Putamen (tissue), 1 donor: Measurements from ENCODE around the gene GABBR2.
"Not testable (repeated sequence)": the region's sequence is repeated elsewhere in the genome, so short reads cannot be mapped to it uniquely, and the experiment has no call there.

ENCODE experiments used
- DNase-seq: peaks from one replicate; pipeline ENCODE4 v3.0.0-alpha.2; 2016; ENCODE audit warnings: low spot score

The GABBR2 gene

DNA sequence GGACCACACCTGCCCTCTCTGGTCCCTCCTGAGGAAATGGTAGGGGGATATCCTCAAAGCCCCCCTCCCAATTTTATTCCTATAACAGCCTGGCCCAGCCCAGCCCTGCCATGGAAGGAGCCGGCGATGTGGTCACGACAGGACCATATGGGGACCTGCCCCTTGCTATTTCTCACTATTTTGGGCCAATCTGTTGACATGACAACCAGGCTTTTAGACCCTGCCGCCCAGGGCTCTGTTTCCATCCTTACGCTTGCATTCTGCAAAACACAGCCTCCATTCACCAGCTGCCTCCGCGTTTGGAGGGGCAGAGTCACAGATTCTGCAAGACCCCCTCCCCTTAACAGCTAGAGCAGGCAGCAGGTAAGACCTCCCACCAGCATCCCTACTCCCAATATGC lies 112.2 kb downstream of the GABBR2 start:
- DNase-seq = no peak

GRCh38 chr9:98594546-98595160 lies 114.1 kb downstream of the GABBR2 start:
- DNase-seq = no peak

- no peak for DNase-seq
Measured at GRCh38 chr9:98593354-98594253, 115.1 kb downstream of the GABBR2 start.

- no peak for DNase-seq
Measured at GRCh38 chr9:98591696-98592095, 117.0 kb downstream of the GABBR2 start.

- no peak for DNase-seq
Measured at GRCh38 chr9:98590101-98590500, 118.6 kb downstream of the GABBR2 start.

- no peak for DNase-seq
Measured at GRCh38 chr9:98589102-98589501, 119.6 kb downstream of the GABBR2 start.

DNA sequence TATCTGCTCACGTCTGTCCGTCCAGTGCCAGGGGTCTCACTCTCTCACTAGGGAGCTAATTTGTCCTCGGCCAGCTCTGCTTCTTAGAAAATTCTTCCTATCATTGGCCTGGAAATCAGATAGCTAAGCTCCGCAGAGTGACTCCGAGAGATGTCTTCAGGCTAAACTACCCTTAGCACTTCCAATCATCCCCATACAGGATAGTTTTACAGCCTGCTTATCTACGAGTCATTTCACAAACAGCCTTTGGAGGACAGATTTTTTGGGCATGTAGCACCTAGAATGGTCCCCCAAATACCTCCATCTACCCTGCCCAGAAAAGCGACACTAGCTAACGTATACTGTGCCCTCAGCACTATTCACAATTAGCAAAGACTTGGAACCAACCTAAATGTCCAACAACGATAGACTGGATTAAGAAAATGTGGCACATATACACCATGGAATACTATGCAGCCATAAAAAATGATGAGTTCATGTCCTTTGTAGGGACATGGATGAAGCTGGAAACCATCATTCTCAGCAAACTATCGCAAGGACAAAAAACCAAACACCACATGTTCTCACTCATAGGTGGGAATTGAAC lies 123.8 kb downstream of the GABBR2 start:
- not testable (repeated sequence) for DNase-seq

GRCh38 chr9:98584059-98584458 lies 124.7 kb downstream of the GABBR2 start:
- no peak for DNase-seq

DNA sequence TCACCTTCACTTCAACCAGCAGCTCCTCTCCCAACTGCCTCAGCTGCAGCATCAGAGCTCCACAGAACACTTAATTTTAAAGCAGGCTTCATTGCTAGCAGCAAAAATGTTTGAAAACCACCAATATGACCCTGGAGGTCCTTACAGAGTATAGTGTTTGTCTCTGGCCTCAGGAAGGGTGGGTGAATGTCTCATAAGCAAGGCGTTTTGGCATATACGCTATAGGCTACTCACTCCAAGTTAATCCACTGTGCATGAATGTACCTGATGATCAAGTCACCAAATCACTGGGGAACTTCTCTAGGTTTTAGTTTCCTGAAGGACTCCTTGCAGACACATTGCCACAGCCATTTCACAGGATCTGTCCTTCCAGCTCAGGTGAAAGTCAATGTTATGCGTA lies 125.3 kb downstream of the GABBR2 start:
- no peak for DNase-seq

DNA sequence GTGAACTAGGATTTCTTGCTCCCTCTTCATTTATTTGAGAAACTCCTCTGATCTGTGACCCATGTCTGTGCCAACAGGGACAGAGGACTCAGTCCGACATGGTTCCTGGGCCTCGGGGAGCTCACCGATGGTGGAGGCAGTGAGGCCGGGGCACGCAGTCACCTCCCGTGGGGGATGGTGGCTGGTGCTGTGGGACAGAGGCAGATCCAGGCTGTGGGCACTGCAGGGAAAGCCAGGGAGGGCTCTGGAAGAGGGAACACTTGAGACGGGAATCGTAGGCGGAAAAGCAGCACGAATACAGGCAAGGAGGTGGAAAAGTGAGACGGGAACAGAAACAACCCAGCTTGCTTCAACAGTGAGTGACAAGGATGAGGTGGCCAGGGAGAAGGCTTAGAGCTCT lies 127.8 kb downstream of the GABBR2 start:
- no peak for DNase-seq

DNA sequence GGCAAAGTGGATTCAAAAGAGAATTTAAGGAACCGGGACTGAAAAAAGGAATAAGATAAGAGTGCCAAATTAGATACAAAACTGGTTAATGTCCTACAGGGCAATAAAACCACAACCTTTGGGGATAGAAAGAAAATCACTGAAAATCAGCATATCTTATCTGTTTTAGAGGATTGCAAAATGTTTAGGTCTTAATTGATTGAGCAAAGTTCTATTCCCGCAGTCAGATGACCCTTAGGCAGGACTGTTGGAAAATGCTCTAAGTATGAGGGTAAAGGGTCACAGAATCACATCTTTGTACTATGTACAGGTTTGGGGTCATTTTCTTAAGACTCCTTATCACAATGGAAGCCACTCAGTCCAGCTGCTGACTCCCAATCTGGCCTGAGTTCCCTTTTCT lies 129.0 kb downstream of the GABBR2 start:
- no peak for DNase-seq

DNA sequence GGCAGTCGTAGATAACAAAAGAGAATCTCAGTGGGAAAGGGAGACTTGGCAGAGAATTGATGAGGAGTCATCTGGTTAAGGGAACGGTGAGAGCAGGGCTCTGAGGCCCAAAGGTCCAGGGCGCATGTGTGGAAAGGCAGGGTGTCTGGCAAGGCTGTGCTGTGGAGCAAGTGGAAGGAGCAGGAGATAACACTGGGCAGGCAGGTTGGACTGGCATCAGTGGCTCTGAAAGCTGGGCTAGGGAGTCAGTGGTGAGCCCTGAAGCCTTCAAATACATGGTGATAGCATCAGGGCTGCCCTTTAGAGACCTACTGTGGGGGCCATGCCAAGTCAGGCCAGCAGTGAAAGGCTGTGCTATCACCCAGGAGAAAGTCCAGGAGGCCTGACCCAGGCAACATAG lies 131.3 kb downstream of the GABBR2 start:
- DNase-seq = no peak

DNA sequence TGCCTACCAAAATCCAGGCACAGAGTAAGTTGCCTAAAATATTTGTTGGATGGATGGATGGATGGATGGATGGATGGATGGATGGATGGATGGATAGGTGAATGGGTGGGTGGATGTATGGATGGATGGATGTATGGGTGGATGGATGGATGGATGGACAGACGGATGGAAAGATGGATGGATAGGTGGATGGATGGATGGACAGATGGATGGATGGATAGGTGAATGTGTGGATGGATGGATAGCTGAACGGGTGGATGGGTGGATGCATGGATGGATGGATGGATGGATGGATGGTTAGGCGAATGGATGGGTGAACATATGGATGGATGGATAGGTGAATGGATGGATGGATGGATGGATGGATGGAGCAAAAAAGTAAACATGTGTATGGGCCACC lies 131.9 kb downstream of the GABBR2 start:
- no peak for DNase-seq

DNA sequence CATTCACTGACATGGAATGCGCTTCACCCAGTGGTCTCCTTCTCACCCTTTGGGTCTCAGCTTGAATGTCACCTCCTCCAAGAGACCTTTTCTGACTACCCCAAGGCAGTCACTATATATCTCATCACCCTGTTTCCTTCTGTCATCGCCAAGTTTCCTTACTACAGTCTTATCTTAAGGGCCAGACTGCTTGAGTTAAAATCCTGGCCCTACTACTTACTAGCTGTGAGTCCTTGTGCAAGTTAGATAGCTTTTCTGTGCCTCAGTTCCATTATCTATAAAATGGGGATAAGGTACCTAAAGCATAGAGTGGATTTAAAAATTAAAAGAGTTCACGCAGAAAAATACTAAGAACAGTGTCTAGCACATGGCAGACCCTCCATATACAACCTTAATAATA lies 132.4 kb downstream of the GABBR2 start:
- no peak for DNase-seq

DNA sequence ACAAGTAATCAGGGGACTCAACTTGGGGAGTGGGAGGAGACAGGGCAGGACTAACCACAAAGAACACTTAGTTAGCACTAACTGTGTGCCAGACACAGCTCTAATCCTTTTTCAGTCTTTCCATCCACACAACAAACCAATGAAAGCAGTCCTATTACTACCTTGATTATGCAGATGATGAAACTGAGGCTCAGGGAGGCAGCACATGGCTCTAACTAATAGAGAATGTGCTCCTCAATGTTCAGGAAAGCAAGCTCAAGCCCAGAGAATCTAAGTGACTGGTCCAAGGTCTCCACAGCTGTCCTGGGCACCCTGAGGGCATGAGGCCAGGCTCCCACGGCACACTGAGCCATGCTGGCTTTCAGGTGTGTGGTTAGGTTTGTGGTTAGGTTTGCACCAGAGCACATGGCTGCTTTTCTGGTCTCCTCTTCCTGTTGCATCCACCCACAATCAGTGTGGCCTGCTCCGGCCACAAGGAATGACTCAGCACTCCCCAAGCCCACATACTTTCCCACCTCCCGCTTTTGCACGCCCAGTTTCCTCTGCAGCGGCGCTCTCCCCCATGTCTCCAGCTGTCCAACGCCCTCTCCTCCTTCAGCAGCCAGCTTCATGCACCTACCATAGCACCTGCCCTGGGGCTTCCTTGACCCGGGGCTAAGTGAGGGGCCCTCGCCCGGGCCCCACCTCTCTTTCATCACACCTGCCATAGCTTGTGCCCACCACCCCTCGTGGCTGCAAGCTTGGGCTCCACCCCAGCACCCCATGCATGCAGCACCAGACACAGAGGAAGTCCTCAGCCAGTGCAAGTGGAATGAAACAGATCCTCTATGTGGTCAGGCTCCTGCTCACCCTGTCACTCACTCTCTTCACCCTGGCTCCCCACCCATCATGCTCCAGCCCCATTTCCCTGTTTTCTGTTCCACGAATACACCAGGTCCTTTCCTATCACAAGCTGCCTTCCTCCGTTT lies 133.1 kb downstream of the GABBR2 start:
- no peak for DNase-seq

- no peak for DNase-seq
Measured at GRCh38 chr9:98573749-98574278, 134.9 kb downstream of the GABBR2 start.

- DNase-seq = no peak
Measured at GRCh38 chr9:98572796-98573195, 135.9 kb downstream of the GABBR2 start.

DNA sequence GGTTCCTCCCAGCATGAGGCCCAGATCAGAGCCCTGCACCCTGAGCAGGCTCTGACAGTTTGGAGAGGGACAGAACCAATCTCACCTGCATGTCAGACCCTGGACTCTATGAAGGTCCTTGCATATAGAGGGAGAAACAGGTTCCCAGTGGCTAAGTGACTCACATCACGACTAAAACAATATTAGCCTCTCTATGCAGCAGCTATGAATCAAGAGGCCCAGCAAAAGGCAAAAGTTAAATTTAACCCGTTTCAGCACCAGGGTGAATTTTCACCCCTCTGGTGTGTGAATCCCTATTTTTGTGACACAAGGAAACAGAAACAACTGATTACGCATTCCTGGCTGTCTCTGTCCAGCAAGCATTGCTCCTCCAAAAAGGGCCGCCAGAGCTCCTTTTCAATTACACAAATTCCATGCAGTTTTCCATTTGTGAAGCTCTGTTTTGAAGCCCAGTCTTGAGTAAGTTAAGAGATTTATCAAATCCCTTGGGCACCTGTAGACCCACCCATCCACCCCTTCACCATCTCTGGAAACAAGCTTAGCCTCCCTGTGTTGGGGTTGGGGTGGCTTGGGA lies 136.6 kb downstream of the GABBR2 start:
- DNase-seq = no peak

GRCh38 chr9:98571643-98572042 lies 137.1 kb downstream of the GABBR2 start:
- no peak for DNase-seq

- no peak for DNase-seq
Measured at GRCh38 chr9:98570663-98571440, 137.9 kb downstream of the GABBR2 start.

DNA sequence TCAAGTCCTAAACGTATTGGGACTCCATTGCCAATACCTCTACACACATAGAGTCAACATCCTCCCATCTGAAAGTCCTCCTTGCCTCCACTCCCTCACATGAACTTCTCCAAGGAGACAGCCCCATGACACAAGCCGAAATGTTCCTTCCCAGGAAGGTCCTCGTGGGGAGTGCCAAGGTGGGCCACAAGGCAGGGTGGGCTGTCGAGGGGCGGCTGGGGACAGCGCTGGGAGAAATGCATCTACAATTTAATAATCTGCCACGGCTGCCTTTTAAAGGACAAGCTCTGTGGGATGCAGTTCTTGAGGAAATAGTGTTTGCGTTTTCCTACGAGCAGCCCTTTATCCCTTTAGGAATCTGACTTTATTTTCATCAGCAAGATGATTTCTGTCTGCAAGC lies 138.7 kb downstream of the GABBR2 start:
- DNase-seq = no peak
